NCI-H460 (cell line): ENCODE data around the gene HDAC4. TPM values are rescaled to one million over a fixed set of nuclear protein-coding genes. Genes with fewer than 3 reads are reported as not detected.

Experiments
- DNase-seq: peaks from one replicate; pipeline ENCODE4 v3.0.0-alpha.2; 2016; ENCODE audit warnings: low read depth; ENCODE audit errors: extremely low read depth
- total RNA-seq: library from RNA; depleted of rRNA; stranded (reverse); fragments of >200 nt; shearing (Covaris generic); gene quantifications from 2 replicates; pipeline ENCODE4 v1.2.3, GENCODE V29; 2014

The HDAC4 gene
- total RNA-seq, 1 experiment from 2014 or later: 21.0 TPM

GRCh38 chr2:239125726-239126675 lies 274.8 kb downstream of the HDAC4 start:
- no peak for DNase-seq

- no peak for DNase-seq
Measured at GRCh38 chr2:239124152-239124899, 276.5 kb downstream of the HDAC4 start.

GRCh38 chr2:239122421-239123110 lies 278.3 kb downstream of the HDAC4 start:
- no peak for DNase-seq

- no peak for DNase-seq
Measured at GRCh38 chr2:239121600-239122012, 279.2 kb downstream of the HDAC4 start.

GRCh38 chr2:239120664-239121063 lies 280.2 kb downstream of the HDAC4 start:
- DNase-seq: no peak

GRCh38 chr2:239119346-239120126 lies 281.3 kb downstream of the HDAC4 start:
- no peak for DNase-seq

- no peak for DNase-seq
Measured at GRCh38 chr2:239118675-239119211, 282.1 kb downstream of the HDAC4 start.

GRCh38 chr2:239118264-239118663 lies 282.6 kb downstream of the HDAC4 start:
- no peak for DNase-seq

- DNase-seq: no peak
Measured at GRCh38 chr2:239117831-239118230, 283.0 kb downstream of the HDAC4 start.

GRCh38 chr2:239116456-239117246 lies 284.2 kb downstream of the HDAC4 start:
- no peak for DNase-seq

- no peak for DNase-seq
Measured at GRCh38 chr2:239115616-239116015, 285.2 kb downstream of the HDAC4 start.

- DNase-seq: no peak
Measured at GRCh38 chr2:239114616-239115265, 286.1 kb downstream of the HDAC4 start.

GRCh38 chr2:239114119-239114581 lies 286.7 kb downstream of the HDAC4 start:
- DNase-seq: no peak

- DNase-seq: no peak
Measured at GRCh38 chr2:239113615-239114014, 287.2 kb downstream of the HDAC4 start.

- no peak for DNase-seq
Measured at GRCh38 chr2:239113171-239113570, 287.6 kb downstream of the HDAC4 start.

- no peak for DNase-seq
Measured at GRCh38 chr2:239112127-239112774, 288.6 kb downstream of the HDAC4 start.

- no peak for DNase-seq
Measured at GRCh38 chr2:239111401-239112100, 289.3 kb downstream of the HDAC4 start.
